ENCODE results near the gene SLC34A1. TPM values are rescaled to one million over a fixed set of nuclear protein-coding genes. Genes with fewer than 3 reads are reported as not detected.

SLC34A1 gene
- total RNA-seq = not detected

- TF ChIP-seq CTCF (IDR thresholded peaks at IDR 0.05; ENCODE audit: low read depth) = no peak
Measured at GRCh38 chr5:177384134-177384533, at the start of gene SLC34A1. Gene SLC34A1, plus strand, starts transcription at chr5:177384434. Its CDS starts 1,308 bp downstream, at chr5:177385742.

GRCh38 chr5:177334781-177335700, 49.2 kb upstream of the SLC34A1 start:
- no peak for TF ChIP-seq CTCF (IDR thresholded peaks at IDR 0.05; ENCODE audit: low read depth)

GRCh38 chr5:177335701-177336065, 48.6 kb upstream of the SLC34A1 start:
- no peak for TF ChIP-seq CTCF (IDR thresholded peaks at IDR 0.05; ENCODE audit: low read depth)

- no peak for TF ChIP-seq CTCF (IDR thresholded peaks at IDR 0.05; ENCODE audit: low read depth)
Measured at GRCh38 chr5:177336112-177336511, 48.1 kb upstream of the SLC34A1 start.

GRCh38 chr5:177336603-177337494, 47.4 kb upstream of the SLC34A1 start:
- TF ChIP-seq CTCF (IDR thresholded peaks at IDR 0.05; ENCODE audit: low read depth) = no peak

- TF ChIP-seq CTCF (IDR thresholded peaks at IDR 0.05; ENCODE audit: low read depth) = no peak
Measured at GRCh38 chr5:177338251-177339106, 45.8 kb upstream of the SLC34A1 start.
